GM12872 (cell line): ENCODE data around the gene GPC3.
A peak's percentile ranks its signal among the peaks of the same experiment; 100 is the strongest.

Experiments used
- TF ChIP-seq, protein P1 (sequence below): IDR thresholded peaks from 3 replicates; pipeline ENCODE4 v1.5.1; 2011; ENCODE audit warnings: low read depth, mild to moderate bottlenecking, low read length, moderate library complexity; ENCODE audit not compliant: insufficient read depth

GPC3 gene

DNA sequence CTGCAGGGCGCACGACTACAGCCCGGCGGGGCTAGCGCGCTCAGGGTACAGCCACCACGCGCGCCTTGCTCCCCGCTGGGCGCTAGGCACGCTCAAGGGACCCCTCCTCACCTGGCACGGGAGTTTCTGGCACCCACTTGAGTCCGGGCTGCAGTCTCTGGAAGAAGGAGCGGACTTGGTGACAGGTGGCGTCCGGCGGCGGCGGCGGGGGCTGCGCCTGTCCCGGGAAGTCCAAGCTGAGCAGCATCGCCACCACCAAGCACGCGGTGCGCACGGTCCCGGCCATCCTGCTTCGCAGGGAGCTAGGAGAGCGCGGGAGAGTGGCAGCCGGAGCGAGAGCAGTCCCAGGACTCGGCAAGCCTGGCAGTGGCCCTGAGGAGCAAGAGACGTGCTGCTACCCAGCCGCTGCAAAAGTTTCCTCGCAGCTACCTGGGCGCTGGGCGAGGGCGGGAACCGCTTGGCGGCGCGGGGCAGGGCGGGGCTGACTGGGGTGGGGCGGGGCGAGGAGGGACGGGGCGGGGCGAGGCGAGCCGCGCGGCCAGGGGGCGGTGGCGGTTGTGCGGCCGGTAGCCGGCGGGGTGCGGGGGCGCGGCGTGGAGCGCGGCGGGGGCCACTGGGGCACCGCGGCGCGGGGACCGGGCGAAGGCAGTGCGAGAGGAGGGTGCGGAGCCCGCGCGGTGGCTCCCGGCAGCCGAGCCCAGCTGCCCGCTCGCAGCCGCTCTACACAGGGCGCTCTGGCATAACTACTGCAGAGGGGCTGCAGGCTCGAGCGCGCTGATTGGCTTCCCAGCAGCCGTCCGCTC lies at the start of gene GPC3:
Gene GPC3 (minus strand): TSS at position 431 of the 803 bp plus-strand sequence.
- TF ChIP-seq, protein P1, sequence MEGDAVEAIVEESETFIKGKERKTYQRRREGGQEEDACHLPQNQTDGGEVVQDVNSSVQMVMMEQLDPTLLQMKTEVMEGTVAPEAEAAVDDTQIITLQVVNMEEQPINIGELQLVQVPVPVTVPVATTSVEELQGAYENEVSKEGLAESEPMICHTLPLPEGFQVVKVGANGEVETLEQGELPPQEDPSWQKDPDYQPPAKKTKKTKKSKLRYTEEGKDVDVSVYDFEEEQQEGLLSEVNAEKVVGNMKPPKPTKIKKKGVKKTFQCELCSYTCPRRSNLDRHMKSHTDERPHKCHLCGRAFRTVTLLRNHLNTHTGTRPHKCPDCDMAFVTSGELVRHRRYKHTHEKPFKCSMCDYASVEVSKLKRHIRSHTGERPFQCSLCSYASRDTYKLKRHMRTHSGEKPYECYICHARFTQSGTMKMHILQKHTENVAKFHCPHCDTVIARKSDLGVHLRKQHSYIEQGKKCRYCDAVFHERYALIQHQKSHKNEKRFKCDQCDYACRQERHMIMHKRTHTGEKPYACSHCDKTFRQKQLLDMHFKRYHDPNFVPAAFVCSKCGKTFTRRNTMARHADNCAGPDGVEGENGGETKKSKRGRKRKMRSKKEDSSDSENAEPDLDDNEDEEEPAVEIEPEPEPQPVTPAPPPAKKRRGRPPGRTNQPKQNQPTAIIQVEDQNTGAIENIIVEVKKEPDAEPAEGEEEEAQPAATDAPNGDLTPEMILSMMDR: no peak

DNA sequence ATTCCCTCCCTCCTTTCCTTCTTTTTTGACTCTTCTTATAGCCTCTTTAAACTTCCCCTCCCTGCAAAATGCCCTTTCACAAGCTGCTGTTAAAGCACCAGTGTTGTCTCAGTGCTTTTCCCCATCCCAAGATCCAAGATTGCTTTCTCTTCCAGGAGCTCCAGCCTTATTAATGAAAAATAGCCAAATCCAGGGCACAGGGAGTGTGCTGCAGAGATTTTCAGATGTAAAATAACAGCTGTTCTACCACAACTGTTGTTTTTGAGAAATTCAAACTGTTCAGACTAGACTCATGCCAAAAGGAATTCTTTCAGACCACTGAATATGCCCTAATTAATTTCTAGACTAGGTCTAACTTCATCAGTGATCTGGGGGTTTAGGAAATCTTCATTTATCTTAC lies 47.0 kb upstream of the GPC3 start:
- TF ChIP-seq, protein P1: no peak

DNA sequence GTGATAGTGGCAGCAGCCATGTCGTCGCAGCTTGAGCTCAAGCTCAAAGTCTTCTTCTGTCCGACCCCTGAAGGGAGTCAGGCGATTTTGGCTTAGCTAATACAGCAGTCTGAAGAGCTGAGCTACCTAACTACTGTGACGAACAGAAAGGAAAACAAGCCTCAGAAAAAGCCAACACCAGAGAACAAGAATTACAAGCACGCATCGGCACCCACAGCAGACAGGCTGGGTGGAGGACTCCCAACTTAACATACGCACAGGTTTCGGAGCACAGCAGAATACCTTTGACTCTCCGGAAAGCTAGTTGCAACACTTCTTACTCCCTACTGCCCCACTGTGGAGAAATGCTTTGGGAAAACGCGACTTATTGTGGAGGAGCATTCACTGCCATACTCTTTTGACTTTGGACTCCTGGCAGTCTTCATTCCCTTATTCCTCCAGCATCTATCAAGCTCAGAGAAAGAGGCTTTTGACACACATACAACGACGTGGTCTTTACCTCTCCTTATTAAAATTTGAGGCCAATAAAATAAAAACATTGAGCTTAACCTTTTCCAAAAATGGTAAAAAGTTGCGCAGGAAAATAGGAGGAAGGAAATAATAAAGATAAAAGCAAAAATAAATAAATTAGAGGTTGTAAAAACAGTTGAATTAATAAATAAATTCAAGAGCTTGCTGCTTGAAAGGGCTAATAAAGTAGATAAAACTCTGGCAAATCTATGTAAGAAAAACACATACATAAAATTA lies 41.3 kb upstream of the GPC3 start:
- TF ChIP-seq, protein P1: peak; percentile 25; the same call in 1 of the 3 replicates

DNA sequence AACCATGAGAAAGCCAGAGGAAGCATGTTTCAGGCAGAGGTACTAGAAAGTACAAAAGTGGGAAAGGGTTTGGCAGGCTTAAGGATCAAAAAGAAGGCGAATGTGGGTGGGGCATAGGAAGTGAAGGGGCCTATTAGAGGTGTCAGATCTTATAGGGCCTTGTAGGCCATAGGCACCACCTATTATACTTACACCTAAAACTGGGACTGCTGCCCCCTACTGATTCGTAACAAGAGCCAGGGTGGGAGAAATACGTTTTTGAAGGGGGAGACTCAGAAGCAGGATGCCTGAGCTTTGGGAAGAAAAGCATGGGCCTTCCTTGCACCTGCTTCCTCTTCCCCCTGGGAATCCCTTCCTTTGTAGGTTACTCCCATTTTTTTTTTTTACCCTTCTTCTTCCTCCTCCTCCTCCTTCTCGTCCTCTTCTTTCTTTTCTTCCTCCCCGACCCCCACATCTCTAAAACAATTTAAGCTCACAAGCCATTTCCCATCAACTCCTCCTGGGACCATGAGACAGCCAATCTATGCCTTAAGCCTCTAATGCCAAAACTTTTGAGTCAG lies 40.7 kb upstream of the GPC3 start:
- TF ChIP-seq, protein P1: no peak

DNA sequence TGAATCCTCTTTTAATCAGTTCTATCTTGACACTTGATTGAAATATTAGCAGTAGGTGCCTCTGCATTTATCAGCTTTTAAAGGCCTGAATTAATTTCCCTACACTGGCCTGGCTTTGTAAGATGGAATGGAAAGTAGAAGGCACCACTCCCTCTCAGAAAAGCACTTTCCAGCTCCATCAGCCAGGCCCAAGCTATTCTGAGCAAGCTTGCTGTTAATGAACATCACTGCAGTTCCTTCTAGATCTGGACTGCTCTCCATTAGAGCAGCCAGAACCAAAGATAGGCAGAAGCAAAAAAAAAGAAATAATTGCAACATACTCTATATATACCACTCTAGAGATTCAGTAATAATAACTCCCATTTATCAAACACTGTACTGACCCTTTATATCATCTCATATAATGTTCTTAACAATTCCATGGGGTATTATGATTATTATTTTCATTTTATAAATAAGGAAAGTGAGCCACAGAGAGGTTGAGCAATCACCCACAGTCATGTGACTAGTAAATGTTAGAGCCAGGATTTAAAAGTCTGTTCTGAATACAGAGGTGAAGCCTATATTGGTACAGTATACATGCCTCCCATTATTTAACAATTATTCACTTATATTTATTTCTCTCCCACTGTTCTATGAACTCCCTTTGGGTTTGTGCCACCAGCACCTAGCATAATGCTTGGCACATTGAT lies 39.4 kb upstream of the GPC3 start:
- TF ChIP-seq, protein P1: no peak

DNA sequence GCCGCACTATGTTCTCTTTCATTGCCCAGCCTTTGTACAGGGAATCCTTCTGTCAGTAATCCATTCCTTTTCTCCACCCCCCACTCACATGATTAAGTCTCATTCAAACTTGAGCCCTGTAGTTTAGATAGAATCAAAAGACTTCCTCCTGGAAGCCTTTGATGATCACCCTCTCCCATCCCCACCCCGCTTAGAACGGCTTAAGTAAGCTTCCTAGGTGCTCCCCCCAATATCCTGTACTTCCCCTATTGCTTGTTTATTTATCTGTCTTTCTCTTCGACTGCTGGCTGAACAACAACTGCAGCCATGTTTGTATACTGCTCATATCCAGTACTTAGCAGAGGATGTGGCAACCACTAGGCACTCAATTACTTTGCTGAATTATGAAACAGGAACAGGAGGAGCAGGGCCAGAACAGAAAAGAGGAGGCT lies 38.5 kb upstream of the GPC3 start:
- TF ChIP-seq, protein P1: no peak

DNA sequence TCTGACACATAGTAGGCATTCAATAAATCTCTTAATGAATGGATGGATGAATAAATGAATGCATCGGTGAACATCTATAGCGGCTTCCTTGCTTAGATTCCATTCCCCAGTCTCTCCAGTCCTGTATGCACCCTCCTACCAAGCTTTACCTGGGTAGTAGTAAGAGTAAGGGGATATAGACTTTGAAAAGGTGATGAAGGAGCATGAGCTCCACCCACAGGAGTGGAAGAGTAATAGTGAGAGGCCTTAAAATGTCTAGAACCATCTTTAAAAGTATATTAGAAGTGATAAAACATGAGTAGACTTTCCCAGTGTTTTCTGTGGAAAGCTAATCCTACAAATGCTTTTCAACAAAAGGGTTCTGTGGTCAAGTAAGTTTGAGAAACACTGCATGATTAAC lies 35.5 kb upstream of the GPC3 start:
- TF ChIP-seq, protein P1: no peak
